ENCODE measurements around the gene SNRPN. TPM values are rescaled to one million over a fixed set of nuclear protein-coding genes. Genes with fewer than 3 reads are reported as not detected.

SNRPN gene
- total RNA-seq, 4 donors from 2014 or later: 18.5 to 75.6 (median 39.6) TPM

DNA sequence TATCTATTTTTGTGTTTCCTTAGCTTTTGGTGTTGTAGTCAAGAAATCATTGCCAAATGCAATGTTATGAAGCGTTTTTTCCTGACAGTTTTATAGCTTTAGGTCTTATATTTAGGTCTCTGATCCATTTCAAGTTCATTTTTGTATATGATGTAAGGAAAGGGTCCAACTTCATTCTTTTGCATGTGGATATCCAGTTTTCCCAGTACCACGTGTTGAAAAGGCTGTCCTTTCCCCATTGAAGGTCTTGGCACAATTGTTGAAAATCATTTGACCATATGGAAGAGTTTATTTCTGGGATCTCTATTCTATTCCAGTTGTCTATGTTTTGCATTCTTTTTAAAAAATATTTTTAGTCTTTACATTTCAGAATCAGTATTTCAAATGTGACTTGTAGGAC is 14.6 kb upstream of the SNRPN start:
- no peak for DNase-seq
- in situ Hi-C loops (cut with MboI; ENCODE audit: low pct_ligation_motif_present in 1 of 4, low pct_unique_long_range_greater_than_20kb in 1 of 4, low sequenced_read_pairs in 3 of 4) (no loop called here), intact Hi-C loops (cut with DNase I; ENCODE audit: low total_unique reads) (no loop called here)
- 39 to 49% methylated on average over 2 of the region's 2 CpGs for WGBS, 2 donors (ENCODE audit: low coverage in 1 of 2)
- Histone ChIP-seq H3K4me1 (no peaks in the 10 kb centered on the region), H3K4me3 (no peak overlapping the region), H3K27me3 (no peaks in the 10 kb centered on the region), H3K27ac (no peak overlapping the region), H3K36me3 (no peaks in the 10 kb centered on the region), H3K9me3 (no peaks in the 10 kb centered on the region)
- TF ChIP-seq EP300 (IDR thresholded peaks at IDR 0.05; ENCODE audit: low read depth) (no peak), POLR2A (IDR thresholded peaks at IDR 0.05) (no peak), POLR2AphosphoS5 (IDR thresholded peaks at IDR 0.05) (no peak)
- TF ChIP-seq, protein P1, sequence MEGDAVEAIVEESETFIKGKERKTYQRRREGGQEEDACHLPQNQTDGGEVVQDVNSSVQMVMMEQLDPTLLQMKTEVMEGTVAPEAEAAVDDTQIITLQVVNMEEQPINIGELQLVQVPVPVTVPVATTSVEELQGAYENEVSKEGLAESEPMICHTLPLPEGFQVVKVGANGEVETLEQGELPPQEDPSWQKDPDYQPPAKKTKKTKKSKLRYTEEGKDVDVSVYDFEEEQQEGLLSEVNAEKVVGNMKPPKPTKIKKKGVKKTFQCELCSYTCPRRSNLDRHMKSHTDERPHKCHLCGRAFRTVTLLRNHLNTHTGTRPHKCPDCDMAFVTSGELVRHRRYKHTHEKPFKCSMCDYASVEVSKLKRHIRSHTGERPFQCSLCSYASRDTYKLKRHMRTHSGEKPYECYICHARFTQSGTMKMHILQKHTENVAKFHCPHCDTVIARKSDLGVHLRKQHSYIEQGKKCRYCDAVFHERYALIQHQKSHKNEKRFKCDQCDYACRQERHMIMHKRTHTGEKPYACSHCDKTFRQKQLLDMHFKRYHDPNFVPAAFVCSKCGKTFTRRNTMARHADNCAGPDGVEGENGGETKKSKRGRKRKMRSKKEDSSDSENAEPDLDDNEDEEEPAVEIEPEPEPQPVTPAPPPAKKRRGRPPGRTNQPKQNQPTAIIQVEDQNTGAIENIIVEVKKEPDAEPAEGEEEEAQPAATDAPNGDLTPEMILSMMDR (IDR thresholded peaks at IDR 0.05): no peak

- intact Hi-C loops (cut with DNase I; ENCODE audit: low total_unique reads) (no loop called here), in situ Hi-C loops (cut with MboI; ENCODE audit: low pct_ligation_motif_present in 1 of 4, low pct_unique_long_range_greater_than_20kb in 1 of 4, low sequenced_read_pairs in 3 of 4) (no loop called here)
- TF ChIP-seq POLR2A (IDR thresholded peaks at IDR 0.05) (no peak), EP300 (IDR thresholded peaks at IDR 0.05; ENCODE audit: low read depth) (no peak)
- Histone ChIP-seq H3K4me1 (peaks cover 0 to 4% (median 0%) of the 10 kb centered on the region in 4 donors), H3K4me3 (no peak overlapping the region), H3K9me3 (no peaks in the 10 kb centered on the region), H3K27me3 (no peaks in the 10 kb centered on the region), H3K27ac (no peak overlapping the region), H3K36me3 (no peaks in the 10 kb centered on the region)
- no peak for DNase-seq
- 60% methylated on average over 1 of the region's 1 CpG; no CpG with 5 or more reads in 1 of the 2 donors for WGBS, 2 donors (ENCODE audit: low coverage in 1 of 2)
These were observed 11.4 kb upstream of the SNRPN start for GRCh38 chr15:24943361-24943760.

DNA sequence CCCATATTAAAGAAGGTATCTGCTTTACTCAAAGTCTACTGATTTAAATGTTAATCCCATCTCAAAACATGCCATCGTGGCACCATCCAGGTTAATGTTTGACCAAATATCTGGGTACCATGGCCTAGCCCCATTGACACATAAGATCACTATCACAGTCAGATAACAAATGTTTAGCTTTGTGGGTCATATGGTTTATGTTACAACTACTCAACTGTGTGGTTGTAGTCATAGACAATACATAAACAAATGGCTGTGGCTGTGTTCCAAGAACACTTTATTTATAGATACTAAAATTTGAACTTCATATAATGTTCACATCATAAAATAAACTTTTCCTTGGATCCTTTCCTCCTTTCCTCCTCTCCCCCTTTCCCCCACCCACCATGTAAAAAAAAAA is 9.8 kb upstream of the SNRPN start:
- TF ChIP-seq POLR2AphosphoS5 (IDR thresholded peaks at IDR 0.05) (no peak), EP300 (IDR thresholded peaks at IDR 0.05; ENCODE audit: low read depth) (no peak), POLR2A (IDR thresholded peaks at IDR 0.05) (no peak)
- TF ChIP-seq, protein P1 (IDR thresholded peaks at IDR 0.05): no peak
- DNase-seq: no peak
- H3K4me1 ChIP-seq: peaks cover 0 to 4% (median 0%) of the 10 kb centered on the region in 4 donors
- H3K27ac ChIP-seq: no peak overlapping the region
- 20 to 38% methylated on average over 1 of the region's 1 CpG for WGBS, 2 donors (ENCODE audit: low coverage in 1 of 2)
- H3K36me3 ChIP-seq: no peaks in the 10 kb centered on the region
- H3K9me3 ChIP-seq: no peaks in the 10 kb centered on the region
- no peaks in the 10 kb centered on the region for H3K27me3 ChIP-seq
- in situ Hi-C loops (cut with MboI; ENCODE audit: low pct_ligation_motif_present in 1 of 4, low pct_unique_long_range_greater_than_20kb in 1 of 4, low sequenced_read_pairs in 3 of 4): no loop called here
- no peak overlapping the region for H3K4me3 ChIP-seq
- intact Hi-C loops (cut with DNase I; ENCODE audit: low total_unique reads): no loop called here

DNA sequence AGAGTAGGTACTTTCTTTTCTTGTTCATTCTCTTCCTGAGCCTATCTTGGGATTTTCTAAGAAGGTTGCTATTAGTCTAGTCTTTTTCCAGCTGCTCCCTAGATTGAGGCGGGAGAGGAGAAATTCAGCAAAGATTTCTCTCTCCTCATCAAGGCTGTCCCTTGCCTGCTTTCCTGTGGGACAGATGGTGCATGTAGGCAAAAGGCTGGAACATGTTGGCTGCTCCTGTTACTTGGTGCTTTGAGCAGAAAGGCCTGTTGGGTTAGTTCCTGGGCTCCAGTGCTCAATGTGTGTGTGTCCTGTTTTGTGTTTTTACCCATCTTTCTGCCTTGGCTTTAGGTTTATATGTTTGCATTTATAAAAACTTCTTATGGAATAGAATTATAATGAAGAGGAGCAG is 9.1 kb upstream of the SNRPN start:
- Histone ChIP-seq H3K9me3 (no peaks in the 10 kb centered on the region), H3K27me3 (no peaks in the 10 kb centered on the region), H3K27ac (no peak overlapping the region), H3K4me1 (peaks cover 0 to 4% (median 0%) of the 10 kb centered on the region in 4 donors), H3K36me3 (no peaks in the 10 kb centered on the region), H3K4me3 (no peak overlapping the region)
- in situ Hi-C loops (cut with MboI; ENCODE audit: low pct_ligation_motif_present in 1 of 4, low pct_unique_long_range_greater_than_20kb in 1 of 4, low sequenced_read_pairs in 3 of 4): no loop called here
- TF ChIP-seq EP300 (IDR thresholded peaks at IDR 0.05; ENCODE audit: low read depth): no peak
- TF ChIP-seq, protein P1 (IDR thresholded peaks at IDR 0.05): no peak
- no peak for TF ChIP-seq POLR2A (IDR thresholded peaks at IDR 0.05)
- TF ChIP-seq POLR2AphosphoS5 (IDR thresholded peaks at IDR 0.05): no peak
- intact Hi-C loops (cut with DNase I; ENCODE audit: low total_unique reads): no loop called here
- DNase-seq: no peak
- WGBS, 2 donors (ENCODE audit: low coverage in 1 of 2): 57 to 89% methylated on average over 1 of the region's 1 CpG

- peaks cover 0 to 4% (median 0%) of the 10 kb centered on the region in 4 donors for H3K4me1 ChIP-seq
- no peaks in the 10 kb centered on the region for H3K9me3 ChIP-seq
- H3K4me3 ChIP-seq: no peak overlapping the region
- H3K27me3 ChIP-seq: no peaks in the 10 kb centered on the region
- H3K36me3 ChIP-seq: no peaks in the 10 kb centered on the region
- intact Hi-C loops (cut with DNase I; ENCODE audit: low total_unique reads) (no loop called here), in situ Hi-C loops (cut with MboI; ENCODE audit: low pct_ligation_motif_present in 1 of 4, low pct_unique_long_range_greater_than_20kb in 1 of 4, low sequenced_read_pairs in 3 of 4) (no loop called here)
- no peak for DNase-seq
- WGBS, 2 donors (ENCODE audit: low coverage in 1 of 2): 55 to 66% methylated on average over 3 of the region's 3 CpGs
- no peak overlapping the region for H3K27ac ChIP-seq
- TF ChIP-seq, protein P1 (IDR thresholded peaks at IDR 0.05): no peak
- no peak for TF ChIP-seq EP300 (IDR thresholded peaks at IDR 0.05; ENCODE audit: low read depth)
- no peak for TF ChIP-seq POLR2AphosphoS5 (IDR thresholded peaks at IDR 0.05)
- no peak for TF ChIP-seq POLR2A (IDR thresholded peaks at IDR 0.05)
These were observed 6.3 kb upstream of the SNRPN start for GRCh38 chr15:24948495-24948894.
